ENCODE measurements around the gene ADAT1. TPM values are rescaled to one million over a fixed set of nuclear protein-coding genes. Genes with fewer than 3 reads are reported as not detected.

The ADAT1 gene
- total and polyA plus RNA-seq, 2 of the 8 experiments (the other 6 are each of a cell fraction or from before 2014, with no cell fraction given), result 30.7 to 44.7 TPM

GRCh38 chr16:75617121-75617520 is 6.0 kb downstream of the ADAT1 start (continued):
- TF ChIP-seq CBX8 (IDR thresholded peaks at IDR 0.05; ENCODE audit: borderline replicate concordance, low read depth, low read length), result no peak
- TF ChIP-seq ATF2 (IDR thresholded peaks at IDR 0.05; ENCODE audit: low read length), result no peak
- no peak for TF ChIP-seq POLR2AphosphoS5 (IDR thresholded peaks at IDR 0.05; ENCODE audit: low read depth, low read length)
- no peak for TF ChIP-seq EGR1 (IDR thresholded peaks at IDR 0.05; ENCODE audit: borderline replicate concordance, low read depth, low read length)
- TF ChIP-seq EP300 (IDR thresholded peaks at IDR 0.05; ENCODE audit: borderline replicate concordance in 1 of 2, low read depth in 2 of 2, low read length in 2 of 2), result no peak

Data from H1 (cell line).